GM21786 (cell line): ENCODE results near the gene MSI2.

ENCODE experiments used
- ATAC-seq: cut with Tn5 transposase; IDR thresholded peaks from one replicate; pipeline ENCODE4 v1.9.1; 2021; ENCODE audit not compliant: unreplicated experiment

The MSI2 gene

DNA sequence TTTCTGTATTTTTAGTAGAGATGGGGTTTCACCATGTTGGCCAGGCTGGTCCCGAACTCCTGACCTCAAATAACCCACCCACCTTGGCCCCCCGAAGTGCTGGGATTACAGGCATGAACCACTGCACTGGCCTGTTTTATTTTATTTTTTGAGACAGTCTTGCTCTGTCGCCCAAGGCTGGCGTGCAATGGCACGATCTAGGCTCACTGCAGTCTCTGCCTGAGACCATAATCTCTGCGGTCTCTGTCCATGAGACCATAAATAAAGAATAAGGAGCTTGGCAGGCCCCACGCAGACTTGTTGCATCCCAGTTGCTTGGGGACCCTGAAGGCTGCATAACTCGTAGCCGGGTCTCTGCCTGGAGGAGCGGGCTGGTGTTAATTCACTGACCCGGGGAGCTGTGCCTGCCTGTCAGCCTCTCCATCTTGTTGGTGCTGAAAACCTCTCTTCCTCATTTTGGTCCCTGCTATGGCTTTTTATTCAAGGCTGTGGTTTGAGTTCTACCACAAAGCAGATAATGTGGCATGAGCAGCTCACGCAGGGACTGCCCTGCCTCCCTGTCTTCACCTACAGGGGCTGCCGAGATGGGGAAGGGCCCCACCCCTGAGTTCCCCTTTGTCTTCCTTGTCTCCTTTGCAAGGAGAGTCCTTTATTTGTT, 82.1 kb downstream of the MSI2 start:
- peak; percentile 78 for ATAC-seq

DNA sequence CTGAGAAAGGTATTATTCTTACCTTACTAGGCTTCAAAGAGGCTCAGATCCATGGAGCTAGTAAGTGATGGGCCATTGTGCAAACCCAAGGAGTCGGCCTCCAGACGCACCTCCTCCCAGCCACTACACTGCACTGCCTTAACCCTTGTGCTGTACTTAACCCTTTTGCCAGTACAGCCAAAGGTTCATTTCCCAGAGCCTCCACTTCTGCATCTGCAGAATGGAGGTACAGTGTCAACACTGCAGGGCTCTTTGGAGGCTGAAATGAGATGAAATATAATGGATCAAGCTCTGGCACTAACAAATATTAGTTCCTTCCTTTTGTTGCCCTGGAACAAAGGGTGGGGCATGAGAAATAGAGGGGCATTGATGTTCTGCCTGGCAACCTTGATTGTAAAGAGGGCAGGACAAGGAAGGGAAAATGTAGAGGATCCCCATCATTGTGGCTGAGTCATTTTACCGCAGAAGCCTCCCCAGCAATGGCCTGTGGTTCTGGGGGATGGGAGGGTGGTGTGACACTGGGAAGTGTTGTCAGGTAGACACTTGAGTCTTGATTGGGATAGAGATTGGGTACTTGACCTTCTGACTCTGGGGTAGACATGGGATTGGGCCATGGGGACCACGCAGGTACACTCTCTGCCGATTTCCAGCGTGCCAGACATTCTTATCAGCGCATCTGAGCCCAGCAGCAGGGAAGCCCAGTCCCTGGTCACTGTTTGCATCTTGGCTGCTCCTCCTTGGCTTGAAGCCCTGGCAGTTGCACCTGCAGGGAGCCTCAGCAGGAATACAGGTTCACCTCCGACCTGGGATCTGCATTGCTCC, 84.0 kb downstream of the MSI2 start:
- ATAC-seq, result no peak

- no peak for ATAC-seq
These were observed 85.6 kb downstream of the MSI2 start for GRCh38 chr17:57341611-57342540.

DNA sequence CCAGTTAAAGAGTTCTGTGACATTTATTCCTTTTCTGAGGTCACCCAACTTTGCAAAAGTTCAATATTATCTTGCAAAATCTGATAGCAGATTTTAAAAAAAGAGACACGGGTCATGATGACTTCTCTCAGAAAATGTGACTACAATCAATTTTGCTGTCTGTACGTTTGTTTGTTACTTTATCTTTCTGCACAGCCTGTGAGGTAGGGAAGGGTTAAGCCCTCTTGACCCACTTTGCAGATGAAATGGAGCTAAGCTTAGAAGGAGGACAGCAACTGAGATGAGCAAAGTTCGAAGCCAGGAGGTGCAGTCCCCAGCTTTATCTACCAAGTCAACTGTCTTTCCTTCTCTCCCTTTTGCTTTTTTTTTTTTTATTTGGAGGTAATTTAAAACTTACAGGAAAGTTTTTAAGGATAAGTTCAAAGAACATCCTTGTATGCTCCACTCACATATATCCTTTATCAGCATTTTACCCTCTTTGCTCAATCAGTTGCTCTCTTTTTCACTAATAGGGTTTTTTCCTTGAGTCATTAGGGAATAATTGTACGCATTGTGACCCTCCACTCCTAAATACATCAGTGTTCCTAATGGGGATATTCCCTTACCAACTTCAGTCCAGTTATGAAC, 86.8 kb downstream of the MSI2 start:
- no peak for ATAC-seq

GRCh38 chr17:57343717-57344116, 87.4 kb downstream of the MSI2 start:
- ATAC-seq, result no peak

- no peak for ATAC-seq
These were observed 87.9 kb downstream of the MSI2 start for GRCh38 chr17:57344261-57344660.

- ATAC-seq, result no peak
These were observed 93.4 kb downstream of the MSI2 start for GRCh38 chr17:57349541-57350247.

- ATAC-seq, result no peak
These were observed 93.9 kb downstream of the MSI2 start for GRCh38 chr17:57350266-57350665.

DNA sequence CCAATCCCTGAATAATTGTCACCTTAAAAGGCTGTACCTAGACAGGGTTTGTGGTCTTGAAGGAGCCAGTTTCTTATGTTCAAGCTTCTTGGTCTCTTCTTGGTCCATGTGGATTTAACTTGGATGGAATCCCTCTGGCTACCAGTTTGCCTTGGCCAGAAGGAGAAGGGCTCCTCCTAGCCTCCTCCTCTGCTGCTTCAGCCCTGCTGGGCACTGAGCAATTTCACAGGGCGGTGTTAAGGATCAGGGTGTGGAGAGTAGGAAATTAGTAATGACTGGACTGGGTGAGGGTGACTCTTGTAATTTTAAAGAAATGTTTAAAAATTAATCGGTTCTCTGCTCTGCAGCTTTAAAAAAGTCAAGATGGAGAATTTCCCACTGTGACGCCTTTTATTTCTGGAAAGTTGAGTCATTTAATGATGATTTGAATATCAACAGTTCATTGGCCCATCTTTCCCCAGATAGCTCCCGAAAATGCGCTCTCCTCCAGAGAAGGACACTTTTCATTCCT, 96.4 kb downstream of the MSI2 start:
- ATAC-seq, result no peak

DNA sequence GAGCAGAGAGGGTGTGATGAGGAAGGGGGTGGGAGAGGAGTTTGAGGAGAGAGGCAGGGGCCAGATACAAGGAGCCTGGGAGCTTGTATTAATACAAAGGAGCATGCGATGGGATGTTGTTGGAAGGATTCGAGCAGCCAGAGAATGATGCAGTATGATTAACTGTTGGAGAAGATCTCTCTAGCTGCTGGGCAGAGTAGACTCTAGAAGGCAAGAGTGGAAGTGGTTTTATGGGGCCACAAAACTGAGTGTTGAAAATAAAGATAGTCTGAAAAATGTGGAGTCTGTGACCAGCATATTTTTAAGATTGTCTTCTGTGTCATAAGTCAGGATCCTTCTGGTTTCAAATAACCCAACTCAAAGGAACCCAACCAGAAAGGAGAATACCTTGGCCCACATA, 98.3 kb downstream of the MSI2 start:
- ATAC-seq, result no peak

DNA sequence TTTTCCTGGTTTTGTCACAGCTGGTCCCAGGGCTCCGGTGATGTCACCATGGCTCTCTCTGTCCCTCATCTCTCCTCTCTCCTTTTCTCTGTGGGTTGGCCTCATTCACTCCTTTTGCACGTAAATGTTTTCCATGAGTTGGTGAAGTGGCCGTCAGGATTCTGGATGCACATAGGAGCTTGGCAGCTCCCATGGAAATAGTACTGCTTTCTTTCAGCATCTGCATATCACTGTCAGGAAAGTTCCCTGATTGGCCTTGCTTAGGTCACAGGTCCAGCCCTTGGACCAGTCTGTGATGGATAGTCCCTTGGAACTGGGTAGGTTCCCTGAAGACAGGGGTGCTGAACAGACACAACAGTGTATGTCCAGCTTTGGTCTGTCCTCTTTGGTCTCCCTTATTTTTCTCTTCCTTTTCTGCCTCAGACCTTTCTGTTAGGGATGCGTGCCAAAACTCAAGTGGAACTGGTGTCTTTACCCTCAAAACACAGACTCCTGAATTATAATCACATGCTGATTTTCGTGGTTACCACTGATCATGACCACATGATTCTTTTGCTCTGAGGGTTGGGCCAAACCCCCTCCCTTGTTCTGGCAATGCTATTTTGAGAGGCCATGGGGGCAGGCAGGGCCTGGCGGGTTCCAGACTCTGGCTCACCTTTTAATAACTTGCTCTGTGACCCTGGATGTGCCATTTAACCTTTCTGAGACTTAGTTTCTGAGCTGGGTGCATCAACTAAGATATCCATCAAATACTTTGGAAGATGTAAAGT, 99.0 kb downstream of the MSI2 start:
- ATAC-seq, result no peak

- no peak for ATAC-seq
These were observed 99.9 kb downstream of the MSI2 start for GRCh38 chr17:57356153-57356718.

- no peak for ATAC-seq
These were observed 100.5 kb downstream of the MSI2 start for GRCh38 chr17:57356719-57357391.

DNA sequence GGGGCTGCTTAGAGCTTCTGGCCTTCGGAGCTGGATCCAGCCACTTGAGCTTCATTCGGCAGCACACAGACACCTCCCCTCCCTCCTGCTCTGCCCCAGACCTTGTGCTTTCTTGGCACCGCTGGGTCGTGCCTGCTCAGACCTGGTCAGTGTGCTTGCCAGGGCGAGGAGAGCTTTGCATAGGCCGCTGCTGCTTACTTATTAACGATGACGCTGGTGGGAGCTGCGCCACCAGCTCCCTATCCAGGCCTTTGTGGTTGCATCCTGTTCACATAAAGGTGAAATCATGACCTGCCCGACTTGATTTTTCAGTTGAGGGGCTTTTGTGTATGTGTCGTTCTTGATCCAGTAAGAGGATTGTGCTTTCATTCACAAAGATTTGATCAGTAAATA, 101.1 kb downstream of the MSI2 start:
- peak; percentile 51 for ATAC-seq

GRCh38 chr17:57357830-57358430, 101.6 kb downstream of the MSI2 start:
- peak; percentile 53 for ATAC-seq

- no peak for ATAC-seq
These were observed 103.9 kb downstream of the MSI2 start for GRCh38 chr17:57360266-57360665.

DNA sequence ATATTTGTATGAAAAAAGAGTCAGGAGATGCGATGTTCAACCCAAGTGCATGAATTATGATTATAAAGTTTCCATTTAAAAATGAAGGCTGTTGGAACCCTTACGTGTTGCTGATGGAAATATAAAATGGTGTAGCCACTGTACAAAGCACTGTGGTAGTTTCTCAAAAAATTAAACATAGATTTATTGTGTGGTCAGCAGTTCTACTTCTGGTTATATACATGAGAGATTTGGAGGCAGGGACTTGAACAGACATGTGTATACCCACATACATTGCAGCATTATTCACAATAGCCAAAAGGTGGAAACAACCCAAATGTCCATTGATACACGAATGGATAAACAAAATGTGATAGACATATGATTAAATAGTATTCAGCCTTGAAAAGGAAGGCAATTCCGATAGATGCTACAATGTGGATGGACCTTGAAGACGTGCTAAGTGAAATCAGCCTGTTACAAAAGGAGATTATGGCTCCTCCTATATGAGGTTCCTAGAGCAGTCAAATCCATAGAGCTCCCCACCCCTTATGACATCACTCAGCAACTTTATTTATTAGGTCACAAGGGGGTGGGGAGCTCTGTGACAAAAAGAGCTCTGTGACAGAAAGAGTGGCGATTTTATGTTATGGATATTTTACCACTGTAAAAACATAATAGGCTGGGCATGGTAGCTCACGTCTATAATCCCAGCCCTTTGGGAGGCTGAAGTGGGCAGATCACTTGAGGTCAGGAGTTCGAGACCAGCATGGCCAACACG, 106.7 kb downstream of the MSI2 start:
- ATAC-seq, result no peak
